Osteocyte (in vitro differentiated cells): Measurements from ENCODE around the gene EEF2K. TPM values are rescaled to one million over a fixed set of nuclear protein-coding genes. Genes with fewer than 3 reads are reported as not detected.

Experiments used
- DNase-seq: peaks from one replicate; pipeline ENCODE4 v3.0.0; 2021; ENCODE audit warnings: mixed read lengths; ENCODE audit not compliant: unreplicated experiment; ENCODE audit errors: extremely low spot score
- H3K27ac Mint-ChIP-seq: one replicate; pipeline ENCODE4 v1.8.0; 2021; ENCODE audit warnings: mild to moderate bottlenecking, mixed read lengths; ENCODE audit not compliant: unreplicated experiment
- H3K27me3 Mint-ChIP-seq: one replicate; pipeline ENCODE4 v1.8.0; 2021; ENCODE audit warnings: mixed read lengths; ENCODE audit not compliant: unreplicated experiment
- H3K36me3 Mint-ChIP-seq: one replicate; pipeline ENCODE4 v1.8.0; 2021; ENCODE audit warnings: mixed read lengths; ENCODE audit not compliant: unreplicated experiment
- H3K4me1 Mint-ChIP-seq: one replicate; pipeline ENCODE4 v1.8.0; 2021; ENCODE audit warnings: mixed read lengths; ENCODE audit not compliant: unreplicated experiment
- H3K4me3 Mint-ChIP-seq: one replicate; pipeline ENCODE4 v1.8.0; 2021; ENCODE audit warnings: mild to moderate bottlenecking, moderate library complexity, mixed read lengths; ENCODE audit not compliant: unreplicated experiment
- H3K9me3 Mint-ChIP-seq: one replicate; pipeline ENCODE4 v1.8.0; 2021; ENCODE audit warnings: mixed read lengths; ENCODE audit not compliant: unreplicated experiment
- CTCF ChIP-seq: fragments of 200-600 bp; sonication (generic); IDR thresholded peaks from 2 replicates; pipeline ENCODE4 v1.5.0; 2021; ENCODE audit warnings: antibody characterized with exemption, mild to moderate bottlenecking, moderate library complexity
- total RNA-seq: library from RNA; stranded (reverse); gene quantifications from 2 replicates; pipeline ENCODE4 v1.2.1, GENCODE V29; 2021

The EEF2K gene
- total RNA-seq, 1 donor from 2014 or later, result 23.8 TPM

GRCh38 chr16:22296225-22297113 is 90.4 kb downstream of the EEF2K start:
- Mint-ChIP-seq H3K9me3 (no peaks in the 10 kb centered on the region), H3K27ac (peak overlapping the region; percentile 92), H3K4me3 (peak overlapping the region; percentile 89), H3K36me3 (no peaks in the 10 kb centered on the region), H3K27me3 (no peaks in the 10 kb centered on the region), H3K4me1 (peaks cover 20% of the 10 kb centered on the region)
- no peak for TF ChIP-seq CTCF
- DNase-seq, result no peak

GRCh38 chr16:22297114-22297870 is 91.2 kb downstream of the EEF2K start, which contains the start of gene POLR3E:
Gene POLR3E (plus strand): TSS chr16:22297409. CDS start chr16:22302969, 5,560 bp downstream.
- H3K27me3 Mint-ChIP-seq, result no peaks in the 10 kb centered on the region
- peaks cover 3% of the 10 kb centered on the region for H3K36me3 Mint-ChIP-seq
- TF ChIP-seq CTCF, result peak; percentile 93
- peak within 1 kb of the TSS; percentile 89 for H3K4me3 Mint-ChIP-seq
- peak; percentile 100 for DNase-seq
- H3K4me1 Mint-ChIP-seq, result peaks cover 17% of the 10 kb centered on the region
- H3K27ac Mint-ChIP-seq, result peak within 1 kb of the TSS; percentile 92
- H3K9me3 Mint-ChIP-seq, result no peaks in the 10 kb centered on the region

- Mint-ChIP-seq H3K36me3 (peaks cover 4% of the 10 kb centered on the region), H3K27me3 (no peaks in the 10 kb centered on the region), H3K4me3 (peak overlapping the region; percentile 89), H3K4me1 (peaks cover 18% of the 10 kb centered on the region), H3K9me3 (no peaks in the 10 kb centered on the region), H3K27ac (peak overlapping the region; percentile 92)
- DNase-seq, result peak; percentile 93
- no peak for TF ChIP-seq CTCF
Measured at GRCh38 chr16:22297871-22298733, 92.0 kb downstream of the EEF2K start.

- peaks cover 7% of the 10 kb centered on the region for H3K36me3 Mint-ChIP-seq
- no peaks in the 10 kb centered on the region for H3K27me3 Mint-ChIP-seq
- TF ChIP-seq CTCF, result no peak
- no peak for DNase-seq
- no peaks in the 10 kb centered on the region for H3K9me3 Mint-ChIP-seq
- peak overlapping the region; percentile 89 for H3K4me3 Mint-ChIP-seq
- peak overlapping the region; percentile 92 for H3K27ac Mint-ChIP-seq
- peaks cover 18% of the 10 kb centered on the region for H3K4me1 Mint-ChIP-seq
Measured at GRCh38 chr16:22299036-22299435, 93.0 kb downstream of the EEF2K start.
